Caco-2 (cell line): ENCODE results near the gene MAP2K2. TPM values are rescaled to one million over a fixed set of nuclear protein-coding genes. Genes with fewer than 3 reads are reported as not detected.

ENCODE experiments used
- BruUV-seq: library from RNA; stranded (reverse); fragments of 400-500 nt; replicated peaks from 2 replicates; lab custom pipeline; 2021; lab: Mats Ljungman, UMichigan
- CTCF ChIA-PET: fragments of 300-600 bp; sonication (Branson Sonifier 250); formaldehyde crosslinking; loops from one replicate; lab custom pipeline; 2022; ENCODE audit warnings: antibody characterized with exemption; lab: Charles Lee
- POLR2A ChIA-PET: fragments of 300-600 bp; sonication (Branson Sonifier 250); formaldehyde crosslinking; loops from one replicate; lab custom pipeline; 2022; ENCODE audit warnings: antibody characterized with exemption; lab: Charles Lee
- DNase-seq, 2 experiments: peaks; one replicate each; pipeline versions ENCODE4 v3.0.0 to v3.0.0-alpha.2; 2020 to 2022
- H3K27me3 ChIP-seq: replicated peaks from 2 replicates; pipeline ENCODE4 v1.6.0; 2011; ENCODE audit warnings: low read length; ENCODE audit not compliant: control insufficient read depth, insufficient read depth
- H3K36me3 ChIP-seq: 2 replicates; pipeline ENCODE4 v1.5.1; 2011; ENCODE audit warnings: low read length; ENCODE audit not compliant: control insufficient read depth, insufficient read depth
- H3K4me1 ChIP-seq: fragments of 250-450 bp; sonication (Bioruptor Pico); 2 replicates; pipeline ENCODE4 v1.5.1; 2020; ENCODE audit warnings: mild to moderate bottlenecking
- H3K4me3 ChIP-seq: 2 replicates; pipeline ENCODE4 v1.5.1; 2011; ENCODE audit warnings: low read depth, mild to moderate bottlenecking, control low read depth, low read length
- H3K9me3 ChIP-seq: fragments of 250-450 bp; sonication (Bioruptor Pico); 2 replicates; pipeline ENCODE4 v1.5.1; 2020; ENCODE audit warnings: mild to moderate bottlenecking, moderate library complexity
- H3K27ac Mint-ChIP-seq: one replicate; pipeline ENCODE4 v1.8.0; 2022; ENCODE audit warnings: mixed read lengths; ENCODE audit not compliant: unreplicated experiment
- H3K27me3 Mint-ChIP-seq: one replicate; pipeline ENCODE4 v1.8.0; 2022; ENCODE audit warnings: mixed read lengths; ENCODE audit not compliant: insufficient read depth, unreplicated experiment
- H3K36me3 Mint-ChIP-seq: one replicate; pipeline ENCODE4 v1.8.0; 2022; ENCODE audit warnings: mild to moderate bottlenecking, mixed read lengths; ENCODE audit not compliant: insufficient read depth, unreplicated experiment
- H3K4me1 Mint-ChIP-seq: one replicate; pipeline ENCODE4 v1.8.0; 2022; ENCODE audit warnings: low read depth, mixed read lengths; ENCODE audit not compliant: unreplicated experiment
- H3K4me3 Mint-ChIP-seq: one replicate; pipeline ENCODE4 v1.8.0; 2022; ENCODE audit warnings: mild to moderate bottlenecking, moderate library complexity, mixed read lengths; ENCODE audit not compliant: unreplicated experiment
- H3K9me3 Mint-ChIP-seq: one replicate; pipeline ENCODE4 v1.8.0; 2022; ENCODE audit warnings: mixed read lengths; ENCODE audit not compliant: unreplicated experiment
- intact Hi-C: fragments of 100-400 bp; cut with micrococcal nuclease; formaldehyde crosslinking; loops from one replicate; pipeline ENCODE4 v1.10.0; 2022; ENCODE audit not compliant: unreplicated experiment
- total RNA-seq: library from RNA; stranded (reverse); gene quantifications from 2 replicates; pipeline ENCODE4 v1.2.3, GENCODE V29; 2022
- TF ChIP-seq, protein P1 (sequence below), 2 experiments: fragments of 200-600 bp in 1 of 2; IDR thresholded peaks; 1 replicate in 1 of 2; 2 replicates in 1 of 2; pipeline versions ENCODE4 v1.5.1 to v1.8.0; 2011 to 2022; ENCODE audit warnings: antibody characterized with exemption in 1 of 2, control low read depth in 1 of 2, inconsistent platforms in 1 of 2, low read depth in 1 of 2, low read length in 1 of 2, mild to moderate bottlenecking in 1 of 2, moderate library complexity in 1 of 2; ENCODE audit not compliant: insufficient read depth in 1 of 2, severe bottlenecking in 1 of 2, unreplicated experiment in 1 of 2

Gene MAP2K2
- total RNA-seq, 1 experiment from 2014 or later = 149 TPM

DNA sequence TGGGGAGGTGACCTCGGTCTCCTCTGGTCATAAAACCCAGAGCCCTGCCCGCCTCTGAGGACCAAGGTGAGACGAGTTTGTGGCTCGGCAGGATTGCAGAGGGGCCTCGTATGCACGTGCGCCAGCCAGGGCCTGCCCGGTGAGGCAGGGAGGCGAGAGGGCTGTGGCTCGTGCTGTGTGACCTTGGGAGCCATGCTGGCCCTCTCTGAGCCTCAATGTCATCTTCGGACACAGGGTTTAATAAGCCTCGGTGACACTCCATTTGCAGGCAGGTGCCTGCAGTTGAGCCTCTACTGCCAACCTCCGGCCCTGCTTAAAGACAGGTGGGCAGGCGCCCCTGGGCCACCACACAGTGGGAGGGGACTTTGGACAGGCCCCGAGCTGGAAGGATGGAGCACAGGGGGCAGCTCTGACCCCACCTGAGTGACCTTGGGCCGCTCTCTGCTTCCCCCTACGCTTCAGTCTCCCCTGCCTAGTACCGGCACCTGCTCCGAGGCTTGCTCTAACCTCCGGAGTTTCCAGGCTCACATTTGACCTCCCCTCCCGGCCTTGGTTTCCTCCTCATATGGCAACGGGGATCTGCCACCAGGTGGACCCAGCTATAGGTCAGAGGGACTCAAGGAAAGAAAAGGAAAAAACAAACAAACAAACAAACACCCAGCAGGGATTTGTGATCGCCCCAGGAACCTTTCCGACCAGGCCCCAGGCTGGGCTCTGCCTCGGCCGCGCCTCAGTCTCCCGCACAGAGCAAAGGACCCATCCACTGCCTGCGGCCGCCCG is 60.4 kb downstream of the MAP2K2 start:
- intact Hi-C loops = loop anchor here (10.0 kb wide), 1 partner anchor 79 kb away; the partner anchor contains the start of gene EEF2
- no peaks in the 10 kb centered on the region for H3K27me3 Mint-ChIP-seq
- BruUV-seq = TSS peak; percentile 51
- POLR2A ChIA-PET = no interaction called here
- no peaks in the 10 kb centered on the region for H3K4me1 Mint-ChIP-seq
- Histone ChIP-seq H3K4me1 (peaks cover 45% of the 10 kb centered on the region), H3K27me3 (no peaks in the 10 kb centered on the region), H3K4me3 (peak overlapping the region; percentile 82), H3K36me3 (no peaks in the 10 kb centered on the region; the same call in none of the 2 replicates), H3K9me3 (no peaks in the 10 kb centered on the region)
- no peaks in the 10 kb centered on the region for H3K9me3 Mint-ChIP-seq
- H3K27ac Mint-ChIP-seq = peak overlapping the region; percentile 76
- TF ChIP-seq, protein P1, sequence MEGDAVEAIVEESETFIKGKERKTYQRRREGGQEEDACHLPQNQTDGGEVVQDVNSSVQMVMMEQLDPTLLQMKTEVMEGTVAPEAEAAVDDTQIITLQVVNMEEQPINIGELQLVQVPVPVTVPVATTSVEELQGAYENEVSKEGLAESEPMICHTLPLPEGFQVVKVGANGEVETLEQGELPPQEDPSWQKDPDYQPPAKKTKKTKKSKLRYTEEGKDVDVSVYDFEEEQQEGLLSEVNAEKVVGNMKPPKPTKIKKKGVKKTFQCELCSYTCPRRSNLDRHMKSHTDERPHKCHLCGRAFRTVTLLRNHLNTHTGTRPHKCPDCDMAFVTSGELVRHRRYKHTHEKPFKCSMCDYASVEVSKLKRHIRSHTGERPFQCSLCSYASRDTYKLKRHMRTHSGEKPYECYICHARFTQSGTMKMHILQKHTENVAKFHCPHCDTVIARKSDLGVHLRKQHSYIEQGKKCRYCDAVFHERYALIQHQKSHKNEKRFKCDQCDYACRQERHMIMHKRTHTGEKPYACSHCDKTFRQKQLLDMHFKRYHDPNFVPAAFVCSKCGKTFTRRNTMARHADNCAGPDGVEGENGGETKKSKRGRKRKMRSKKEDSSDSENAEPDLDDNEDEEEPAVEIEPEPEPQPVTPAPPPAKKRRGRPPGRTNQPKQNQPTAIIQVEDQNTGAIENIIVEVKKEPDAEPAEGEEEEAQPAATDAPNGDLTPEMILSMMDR (IDR thresholded peaks at IDR 0.05; ENCODE audit: insufficient read depth in 1 of 2, low read depth in 1 of 2, low read length in 1 of 2, severe bottlenecking in 1 of 2, unreplicated experiment in 1 of 2) = no peak
- peak overlapping the region; percentile 68 for H3K4me3 Mint-ChIP-seq
- H3K36me3 Mint-ChIP-seq = peaks cover 33% of the 10 kb centered on the region
- CTCF ChIA-PET = interaction anchor here (0.6 kb wide), 1 partner anchor 20 kb away, joined by 5 read pairs; no protein-coding TSS in a partner anchor
- DNase-seq = no peak

DNA sequence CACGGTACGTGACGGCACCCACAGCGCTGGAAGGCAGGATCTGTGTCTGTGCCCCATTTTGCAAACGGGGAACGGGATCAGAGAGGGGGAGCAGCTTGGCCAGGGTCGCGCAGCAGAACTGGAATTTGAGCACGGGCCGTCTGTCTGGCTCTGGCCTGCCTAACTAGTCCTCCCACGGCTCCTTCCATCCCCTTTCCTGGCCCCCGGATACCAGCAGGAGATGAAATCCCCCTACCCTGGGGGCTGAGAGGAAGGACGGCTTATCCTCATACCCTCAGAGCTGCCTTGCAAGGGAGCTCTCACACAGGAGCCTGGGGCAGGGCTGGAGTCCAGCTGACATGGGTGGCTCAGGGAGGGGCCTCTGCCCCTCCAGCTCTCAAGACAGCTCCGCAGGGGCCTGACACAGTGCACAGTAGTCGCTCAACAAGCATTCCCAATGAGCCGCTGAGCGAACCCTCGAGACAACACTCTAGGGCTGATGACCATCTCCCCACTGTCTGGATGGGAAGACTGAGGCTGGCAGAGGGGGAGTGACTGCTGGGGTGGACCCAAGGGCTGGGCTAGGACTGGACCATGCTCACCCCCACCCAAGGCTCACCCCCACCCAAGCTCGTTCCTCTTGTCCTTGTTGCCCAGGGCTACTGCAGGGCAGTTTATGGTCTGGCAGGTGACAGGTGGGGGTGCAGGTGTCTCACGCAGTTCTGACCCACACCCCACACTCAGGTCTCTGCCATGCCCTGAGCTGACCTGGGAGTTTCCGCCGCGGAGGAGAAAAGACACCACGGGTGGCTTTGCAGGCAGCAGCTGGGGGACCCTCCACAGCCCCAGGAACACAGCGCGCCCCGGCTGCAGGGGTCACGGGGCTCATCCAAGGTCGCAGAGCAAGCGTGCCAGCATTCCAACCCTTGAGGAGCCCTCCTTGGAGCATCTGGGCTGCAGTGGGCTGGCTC is 61.2 kb downstream of the MAP2K2 start:
- Histone ChIP-seq H3K36me3 (no peaks in the 10 kb centered on the region; the same call in none of the 2 replicates), H3K27me3 (no peaks in the 10 kb centered on the region), H3K4me3 (no peak overlapping the region), H3K4me1 (peaks cover 47% of the 10 kb centered on the region), H3K9me3 (no peaks in the 10 kb centered on the region)
- Mint-ChIP-seq H3K36me3 (peaks cover 42% of the 10 kb centered on the region), H3K9me3 (no peaks in the 10 kb centered on the region), H3K4me3 (no peak overlapping the region), H3K27ac (no peak overlapping the region), H3K27me3 (no peaks in the 10 kb centered on the region), H3K4me1 (no peaks in the 10 kb centered on the region)
- no peak for DNase-seq
- ChIA-PET POLR2A (no interaction called here), CTCF (interaction anchor here (0.6 kb wide), 1 partner anchor 19 kb away, joined by 5 read pairs; no protein-coding TSS in a partner anchor)
- intact Hi-C loops = loop anchor here (10.0 kb wide), 1 partner anchor 78 kb away; the partner anchor contains the start of gene EEF2
- TF ChIP-seq, protein P1 (IDR thresholded peaks at IDR 0.05; ENCODE audit: insufficient read depth in 1 of 2, low read depth in 1 of 2, low read length in 1 of 2, severe bottlenecking in 1 of 2, unreplicated experiment in 1 of 2) = no peak
- BruUV-seq = no TSS peak
